ENCODE results near the gene NUCKS1.

Gene NUCKS1

DNA sequence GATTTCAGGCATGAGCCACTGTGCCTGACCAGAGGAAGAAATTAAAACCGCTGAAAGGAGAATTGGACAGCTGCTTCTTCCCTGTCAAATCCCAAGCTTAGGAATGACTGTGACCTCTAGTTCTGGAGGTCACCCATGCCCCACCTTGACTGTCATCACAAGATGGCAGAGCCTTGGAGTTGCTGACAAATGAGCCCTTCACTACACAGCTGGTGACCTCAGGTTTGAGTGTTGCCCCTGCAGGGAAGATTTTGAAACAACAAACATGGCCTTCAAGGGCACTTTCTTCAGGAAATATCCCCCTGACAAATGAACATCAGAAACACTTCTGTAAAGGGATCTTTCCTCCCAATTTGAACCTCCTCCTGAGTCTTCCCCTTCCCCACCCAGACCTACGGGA is 62.7 kb downstream of the NUCKS1 start:
- H3K4me1 ChIP-seq = no peaks in the 10 kb centered on the region
- H3K36me3 ChIP-seq = no peaks in the 10 kb centered on the region
- no peak for DNase-seq
- no peaks in the 10 kb centered on the region for H3K9me3 ChIP-seq
- H3K4me3 ChIP-seq (ENCODE audit: low read depth, low read length) = no peak overlapping the region
- TF ChIP-seq, protein P1, sequence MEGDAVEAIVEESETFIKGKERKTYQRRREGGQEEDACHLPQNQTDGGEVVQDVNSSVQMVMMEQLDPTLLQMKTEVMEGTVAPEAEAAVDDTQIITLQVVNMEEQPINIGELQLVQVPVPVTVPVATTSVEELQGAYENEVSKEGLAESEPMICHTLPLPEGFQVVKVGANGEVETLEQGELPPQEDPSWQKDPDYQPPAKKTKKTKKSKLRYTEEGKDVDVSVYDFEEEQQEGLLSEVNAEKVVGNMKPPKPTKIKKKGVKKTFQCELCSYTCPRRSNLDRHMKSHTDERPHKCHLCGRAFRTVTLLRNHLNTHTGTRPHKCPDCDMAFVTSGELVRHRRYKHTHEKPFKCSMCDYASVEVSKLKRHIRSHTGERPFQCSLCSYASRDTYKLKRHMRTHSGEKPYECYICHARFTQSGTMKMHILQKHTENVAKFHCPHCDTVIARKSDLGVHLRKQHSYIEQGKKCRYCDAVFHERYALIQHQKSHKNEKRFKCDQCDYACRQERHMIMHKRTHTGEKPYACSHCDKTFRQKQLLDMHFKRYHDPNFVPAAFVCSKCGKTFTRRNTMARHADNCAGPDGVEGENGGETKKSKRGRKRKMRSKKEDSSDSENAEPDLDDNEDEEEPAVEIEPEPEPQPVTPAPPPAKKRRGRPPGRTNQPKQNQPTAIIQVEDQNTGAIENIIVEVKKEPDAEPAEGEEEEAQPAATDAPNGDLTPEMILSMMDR (IDR thresholded peaks at IDR 0.05; ENCODE audit: low read depth, low read length) = no peak
- no peaks in the 10 kb centered on the region for H3K27me3 ChIP-seq

- TF ChIP-seq, protein P1 (IDR thresholded peaks at IDR 0.05; ENCODE audit: low read depth, low read length) = no peak
- H3K9me3 ChIP-seq = no peaks in the 10 kb centered on the region
- H3K4me1 ChIP-seq = no peaks in the 10 kb centered on the region
- no peaks in the 10 kb centered on the region for H3K36me3 ChIP-seq
- H3K4me3 ChIP-seq (ENCODE audit: low read depth, low read length) = no peak overlapping the region
- H3K27me3 ChIP-seq = peaks cover 7% of the 10 kb centered on the region; the same call in 1 of the 2 replicates
- DNase-seq = no peak
Measured at GRCh38 chr1:205681364-205681763, 68.6 kb downstream of the NUCKS1 start.

DNA sequence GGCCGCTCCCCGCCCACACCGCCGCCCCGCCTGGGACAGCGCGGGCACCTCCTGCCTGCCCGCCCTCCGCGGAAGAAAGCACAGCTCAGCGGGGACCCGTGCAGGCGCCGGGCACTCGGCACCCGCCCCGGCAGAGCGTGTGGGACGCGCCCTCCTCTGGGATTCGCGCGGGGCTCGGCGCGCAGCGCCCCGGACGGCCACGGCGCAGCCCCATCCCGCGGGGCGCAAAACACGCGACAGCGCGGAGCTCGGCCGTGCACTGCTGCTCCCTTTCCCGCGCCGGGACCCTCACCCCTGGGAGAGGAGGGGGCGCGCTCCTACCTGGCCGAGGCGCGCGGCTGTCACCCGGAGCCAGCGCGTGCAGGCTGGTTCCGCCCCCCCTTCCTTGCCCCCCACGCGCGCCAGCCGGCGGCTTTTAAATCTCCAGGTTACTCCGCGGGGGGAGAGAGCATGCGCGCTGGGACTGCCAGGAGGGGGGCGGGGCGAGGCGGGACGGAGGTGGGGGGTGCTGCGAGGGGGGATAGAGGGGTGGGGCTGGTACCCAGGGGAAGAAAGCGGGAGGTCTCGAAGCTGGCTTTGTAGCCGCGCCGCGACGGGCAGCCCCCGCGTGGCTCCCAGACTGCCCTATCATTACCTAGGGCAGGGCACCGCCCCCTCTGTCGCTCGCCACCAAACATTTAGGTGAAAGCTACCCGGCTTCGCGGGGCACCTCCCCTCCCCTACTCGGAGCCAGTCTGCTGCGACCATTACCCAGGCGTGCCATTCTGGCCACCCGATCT is 69.7 kb downstream of the NUCKS1 start, which contains the start of gene SLC45A3:
Gene SLC45A3 (minus strand): TSS at position 437 of the 779 bp plus-strand sequence. CDS start 15,853 bp downstream, outside the sequence.
- peak; percentile 41 for DNase-seq
- Histone ChIP-seq H3K27me3 (peaks cover 7% of the 10 kb centered on the region; the same call in 1 of the 2 replicates), H3K36me3 (no peaks in the 10 kb centered on the region), H3K9me3 (no peaks in the 10 kb centered on the region), H3K4me3 (ENCODE audit: low read depth, low read length) (peak within 1 kb of the TSS; percentile 61), H3K4me1 (no peaks in the 10 kb centered on the region)
- TF ChIP-seq, protein P1 (IDR thresholded peaks at IDR 0.05; ENCODE audit: low read depth, low read length) = no peak

DNA sequence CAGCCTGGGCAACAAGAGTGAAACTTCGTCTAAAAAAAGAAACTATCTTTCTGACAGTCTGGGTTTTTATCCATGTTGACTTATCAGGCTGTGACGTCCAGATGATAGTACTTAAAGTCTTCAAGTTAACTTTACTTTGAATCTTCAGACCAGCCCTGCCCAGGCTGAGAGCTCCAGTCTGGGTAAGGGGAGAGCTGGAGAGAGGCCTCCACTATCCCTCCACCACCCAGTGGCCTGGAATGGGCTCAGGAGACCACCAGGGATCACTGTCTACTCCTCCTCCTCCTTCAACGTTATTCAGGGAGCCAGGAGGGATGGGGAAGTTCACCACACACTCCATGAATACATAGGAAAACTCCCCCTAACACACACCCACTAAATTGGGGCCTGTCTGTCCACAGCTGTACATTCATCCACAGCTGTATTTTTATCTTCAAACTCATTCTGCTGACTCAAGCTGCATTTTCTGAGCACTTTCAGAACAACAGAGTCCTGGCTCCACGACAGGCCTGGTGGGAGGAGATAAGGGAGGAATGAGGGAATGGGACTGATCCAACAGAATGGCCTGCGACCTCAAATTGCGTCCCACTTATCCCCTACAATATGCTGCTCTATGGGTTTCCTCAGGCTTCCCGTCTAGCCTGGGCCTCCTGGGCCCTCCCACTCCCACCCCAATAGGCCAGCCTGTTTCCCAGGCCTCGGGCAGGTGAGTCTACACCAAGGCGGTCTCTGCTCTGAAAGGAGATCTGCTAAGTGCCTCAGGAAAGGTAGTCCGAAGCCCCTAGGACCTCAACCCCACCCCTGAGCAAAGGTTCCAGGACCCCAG is 71.5 kb downstream of the NUCKS1 start:
- no peaks in the 10 kb centered on the region for H3K36me3 ChIP-seq
- H3K4me3 ChIP-seq (ENCODE audit: low read depth, low read length) = no peak overlapping the region
- TF ChIP-seq, protein P1 (IDR thresholded peaks at IDR 0.05; ENCODE audit: low read depth, low read length) = no peak
- DNase-seq = no peak
- no peaks in the 10 kb centered on the region for H3K9me3 ChIP-seq
- H3K4me1 ChIP-seq = no peaks in the 10 kb centered on the region
- peaks cover 7% of the 10 kb centered on the region; the same call in 1 of the 2 replicates for H3K27me3 ChIP-seq

DNA sequence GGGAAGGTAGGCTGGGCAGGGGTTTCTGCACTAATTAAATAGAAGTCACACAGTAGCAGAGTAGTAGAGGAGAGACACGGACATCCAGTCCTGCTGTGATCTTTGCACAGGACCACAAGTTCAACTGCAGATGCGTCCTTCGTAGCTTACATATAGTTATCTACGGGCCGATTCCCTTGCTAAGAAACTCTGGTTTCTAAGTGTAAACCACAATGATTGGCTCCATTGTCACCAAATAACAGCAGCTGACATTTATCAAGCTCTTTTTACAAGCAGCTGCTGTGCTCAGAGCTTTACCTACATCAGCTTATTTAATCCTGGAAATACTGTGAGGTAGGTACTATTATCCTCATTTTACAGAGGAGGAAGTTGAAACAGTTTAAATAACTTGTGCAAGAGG is 72.8 kb downstream of the NUCKS1 start:
- DNase-seq = no peak
- no peaks in the 10 kb centered on the region for H3K4me1 ChIP-seq
- TF ChIP-seq, protein P1 (IDR thresholded peaks at IDR 0.05; ENCODE audit: low read depth, low read length) = no peak

More for the DNA sequence above, 72.8 kb downstream of the NUCKS1 start:
- no peaks in the 10 kb centered on the region for H3K36me3 ChIP-seq
- no peaks in the 10 kb centered on the region for H3K9me3 ChIP-seq
- no peak overlapping the region for H3K4me3 ChIP-seq (ENCODE audit: low read depth, low read length)
- peaks cover 7% of the 10 kb centered on the region; the same call in 1 of the 2 replicates for H3K27me3 ChIP-seq

Measured in BE2C (cell line).